HG03575 (cell line): ENCODE data around the gene INO80.

Source experiments
- ATAC-seq: cut with Tn5 transposase; IDR thresholded peaks from one replicate; pipeline ENCODE4 v1.9.1; 2021; ENCODE audit not compliant: unreplicated experiment, insufficient number of reproducible peaks, low FRiP score; ENCODE audit errors: extremely low read depth

INO80 gene

DNA sequence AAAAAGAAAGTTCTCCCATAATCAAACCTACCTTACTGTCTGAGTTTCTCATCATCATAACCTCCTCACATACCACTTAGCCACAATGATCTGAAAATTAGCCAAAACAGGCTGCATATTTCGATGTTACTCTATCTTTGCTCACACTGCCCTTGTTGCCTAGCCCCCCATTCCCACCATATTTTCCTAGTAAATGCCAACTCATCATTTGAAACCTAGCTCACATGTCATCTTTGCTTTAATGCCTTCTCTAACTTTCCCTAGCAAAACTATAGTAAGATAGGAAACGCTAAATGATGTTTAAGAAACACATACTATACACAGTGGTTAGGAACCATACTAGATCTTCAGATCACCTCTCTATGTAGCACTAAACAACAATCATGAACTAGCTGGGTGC lies 64.9 kb downstream of the INO80 start:
- ATAC-seq = no peak

DNA sequence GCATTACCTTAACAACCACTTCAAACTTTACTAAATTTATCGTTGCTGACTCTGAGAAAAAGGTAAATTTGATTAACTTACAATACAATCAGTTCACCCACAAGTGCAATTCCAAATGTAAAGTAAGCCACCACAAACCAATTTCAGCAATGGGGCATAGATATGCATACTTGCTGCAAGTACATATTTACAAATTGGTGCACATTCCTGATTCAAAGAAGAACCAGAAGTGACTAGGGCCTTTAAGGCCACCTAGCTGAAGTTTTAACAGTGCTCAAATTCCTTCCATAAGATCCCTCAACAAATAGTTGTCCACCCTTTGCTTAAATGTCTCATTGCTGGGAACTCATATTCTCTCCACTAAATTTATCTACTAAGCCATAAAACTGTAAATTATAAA lies 67.2 kb downstream of the INO80 start:
- ATAC-seq = no peak

DNA sequence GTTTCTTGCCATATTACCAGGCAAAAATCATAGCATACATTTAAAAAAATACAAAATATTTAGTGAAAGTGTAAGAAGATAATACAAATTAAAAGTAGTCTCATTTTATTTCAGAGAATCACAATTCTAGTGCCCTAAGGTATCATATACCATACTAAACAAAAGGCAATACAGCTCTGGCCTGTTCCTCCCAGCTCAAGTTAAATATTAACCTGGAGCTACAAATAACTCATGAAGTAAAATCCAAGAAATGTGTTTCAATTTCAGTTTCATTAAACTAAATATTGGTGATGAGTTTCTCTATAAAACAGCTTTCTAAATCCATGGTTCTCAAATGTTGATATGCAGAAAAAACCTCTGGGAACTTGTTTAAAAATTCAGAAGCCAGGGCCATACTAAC lies 67.7 kb downstream of the INO80 start:
- ATAC-seq = no peak

DNA sequence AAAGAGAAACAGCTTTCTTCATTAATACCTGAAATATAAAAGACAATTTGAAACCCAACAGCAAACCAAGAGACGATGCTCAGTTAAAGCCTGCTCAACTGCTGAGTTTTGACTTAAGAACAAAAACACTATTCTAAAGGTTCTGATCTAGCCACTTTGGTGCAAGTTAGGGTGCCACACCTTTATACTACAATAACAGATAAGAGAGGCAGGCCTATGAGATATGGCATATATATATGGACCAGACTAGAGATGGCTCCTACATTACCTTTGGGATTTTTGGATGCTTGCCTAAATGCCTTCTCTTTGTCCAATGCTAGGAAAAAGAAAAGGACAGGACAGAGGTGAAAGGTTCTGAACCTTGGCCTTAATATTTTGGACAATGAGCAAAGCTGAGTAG lies 68.6 kb downstream of the INO80 start:
- no peak for ATAC-seq

DNA sequence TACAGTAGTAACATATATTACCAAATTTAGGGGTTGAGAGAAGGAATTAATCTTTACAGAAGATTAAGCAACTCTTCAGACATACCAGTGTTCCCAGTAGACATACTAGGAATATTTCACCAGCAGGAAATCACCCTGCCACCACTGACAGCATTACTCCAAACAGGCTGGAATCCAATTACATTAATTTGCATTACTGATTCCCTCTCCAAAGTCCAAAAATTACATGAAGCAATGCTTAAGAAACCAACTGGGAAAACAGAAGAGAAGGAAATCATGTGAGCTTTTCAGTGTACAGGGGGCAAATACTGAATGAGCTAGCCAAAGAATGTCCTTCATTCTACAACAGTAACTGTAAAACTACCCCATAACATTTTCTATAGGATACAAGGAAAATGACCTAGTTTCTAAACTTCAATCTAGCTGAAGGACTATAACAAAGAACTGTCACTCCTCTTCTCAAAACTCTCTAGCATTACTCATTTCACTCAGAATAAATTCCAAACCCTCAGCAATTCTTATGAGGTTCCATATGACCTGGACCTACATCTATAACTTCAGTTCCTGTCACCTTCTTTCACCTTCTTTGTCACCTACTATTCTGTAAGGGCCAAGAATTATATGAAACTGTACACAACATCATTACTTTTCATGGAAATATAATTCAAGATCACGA lies 72.7 kb downstream of the INO80 start:
- ATAC-seq = no peak

DNA sequence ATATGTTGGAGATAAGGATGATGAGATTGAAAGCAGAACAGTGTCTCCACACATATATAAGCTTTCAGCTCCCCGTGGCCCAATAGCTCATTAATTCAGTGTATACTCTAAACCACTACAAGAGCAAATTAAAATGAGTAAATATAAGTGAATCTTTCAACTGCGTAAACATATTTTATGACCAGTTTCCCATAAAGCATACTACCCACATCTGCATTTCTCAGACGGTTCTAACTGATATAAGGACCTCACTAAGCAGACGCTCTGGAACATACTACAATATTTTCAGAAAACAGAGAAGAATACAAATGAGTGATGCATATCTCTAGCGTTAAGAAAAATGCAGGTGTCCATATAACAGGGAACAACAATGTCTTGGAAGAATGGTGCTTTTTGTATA lies 73.2 kb downstream of the INO80 start:
- ATAC-seq = no peak

DNA sequence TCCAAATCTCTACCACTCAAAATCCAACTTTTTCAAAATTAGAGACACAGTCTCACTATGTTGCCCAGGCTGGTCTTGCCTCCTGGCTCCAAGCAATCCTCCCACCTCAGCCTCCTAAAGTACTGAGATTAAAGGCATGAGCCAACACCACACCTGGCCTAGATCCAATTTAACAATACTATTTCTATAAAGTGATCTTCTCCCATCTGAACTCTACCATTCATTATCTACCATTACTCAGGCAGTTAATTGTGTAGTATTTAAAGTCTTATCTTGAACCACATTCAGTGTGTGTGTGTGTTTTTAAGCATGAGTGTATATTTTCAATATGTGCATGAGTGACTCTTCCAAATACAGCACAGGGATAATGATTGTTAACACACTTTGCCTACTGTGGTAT lies 77.0 kb downstream of the INO80 start:
- ATAC-seq = no peak

DNA sequence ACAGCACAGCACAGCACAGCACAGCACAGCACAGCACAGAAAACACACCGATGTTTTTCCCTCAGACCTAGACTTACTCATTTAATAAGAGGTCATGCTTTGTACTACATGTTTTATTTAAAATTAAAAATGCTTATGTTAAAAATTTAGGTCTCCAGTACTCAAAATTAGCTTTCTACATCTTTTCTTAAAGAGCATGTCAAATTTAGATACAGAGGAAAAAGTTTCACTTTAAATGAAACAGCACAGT lies 84.1 kb downstream of the INO80 start:
- no peak for ATAC-seq

DNA sequence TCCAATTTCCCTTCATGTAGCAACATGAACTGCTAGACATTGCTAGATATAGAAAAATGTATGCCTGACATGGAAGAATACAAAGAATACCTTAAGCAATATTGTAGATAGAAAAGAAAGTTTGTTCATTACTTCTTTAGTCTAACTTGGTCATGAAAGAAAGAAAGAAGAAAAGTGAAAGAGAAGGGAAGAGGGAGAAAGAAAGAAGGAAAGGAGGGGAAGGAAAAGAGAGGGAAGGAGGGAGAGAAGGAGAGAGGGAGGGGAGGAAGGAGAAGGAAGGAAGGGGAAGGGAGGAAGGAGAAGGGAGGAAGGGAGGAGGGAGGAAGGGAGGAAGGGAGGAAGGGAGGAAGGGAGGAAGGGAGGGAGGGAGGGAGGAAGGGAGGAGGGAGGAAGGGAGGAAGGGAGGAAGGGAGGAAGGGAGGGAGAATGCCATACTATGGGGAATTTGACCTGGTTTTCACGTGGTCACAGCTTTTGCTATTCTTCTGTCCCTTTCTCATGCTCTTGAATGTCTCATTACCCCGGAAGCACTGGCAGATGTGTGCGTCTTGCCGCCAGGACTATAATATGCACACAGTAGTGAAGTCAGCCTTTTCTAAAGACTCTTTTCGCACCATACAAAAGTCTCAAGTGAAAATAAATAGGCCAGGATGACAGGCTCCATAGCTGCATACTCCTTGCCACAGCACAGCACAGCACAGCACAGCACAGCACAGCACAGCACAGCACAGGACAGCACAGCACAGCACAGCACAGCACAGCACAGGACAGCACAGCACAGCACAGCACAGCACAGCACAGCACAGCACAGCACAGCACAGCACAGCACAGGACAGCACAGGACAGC lies 84.6 kb downstream of the INO80 start:
- ATAC-seq = no peak

DNA sequence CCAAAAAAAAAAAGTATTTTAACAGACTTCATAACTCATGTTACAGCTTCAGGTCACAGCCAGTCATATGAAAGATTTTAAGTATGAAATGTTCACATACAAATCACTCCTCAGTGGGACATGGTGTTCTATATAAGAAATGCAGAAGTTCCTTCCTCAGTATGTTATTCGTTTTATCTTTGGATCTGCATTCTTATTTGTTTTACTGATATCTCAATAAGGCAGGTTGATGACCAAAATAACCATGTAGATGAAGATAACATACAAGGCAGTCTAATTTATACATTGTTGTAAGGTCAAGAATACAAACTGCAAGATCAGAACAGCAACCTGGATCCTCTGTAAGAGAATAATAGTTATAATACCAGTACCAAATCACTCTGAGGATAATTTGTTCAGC lies 87.2 kb downstream of the INO80 start:
- ATAC-seq = no peak

DNA sequence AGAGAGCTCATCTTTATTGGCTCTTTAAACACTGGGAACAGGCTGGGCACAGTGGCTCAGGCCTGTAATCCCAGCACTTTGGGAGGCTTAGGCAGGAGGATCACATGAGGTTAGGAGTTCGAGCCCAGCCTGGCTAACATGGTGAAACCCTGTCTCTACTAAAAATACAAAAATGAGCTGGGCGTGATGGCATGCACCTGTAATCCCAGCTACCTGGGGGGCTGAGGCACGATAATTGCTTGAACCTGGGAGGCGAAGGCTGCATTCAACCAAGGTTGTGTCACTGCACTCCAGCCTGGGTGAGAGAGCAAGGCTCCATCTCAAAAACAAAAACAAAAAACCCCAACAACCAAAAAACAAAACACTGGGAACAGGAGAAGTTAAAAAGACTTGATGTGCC lies 90.7 kb downstream of the INO80 start:
- ATAC-seq = no peak

DNA sequence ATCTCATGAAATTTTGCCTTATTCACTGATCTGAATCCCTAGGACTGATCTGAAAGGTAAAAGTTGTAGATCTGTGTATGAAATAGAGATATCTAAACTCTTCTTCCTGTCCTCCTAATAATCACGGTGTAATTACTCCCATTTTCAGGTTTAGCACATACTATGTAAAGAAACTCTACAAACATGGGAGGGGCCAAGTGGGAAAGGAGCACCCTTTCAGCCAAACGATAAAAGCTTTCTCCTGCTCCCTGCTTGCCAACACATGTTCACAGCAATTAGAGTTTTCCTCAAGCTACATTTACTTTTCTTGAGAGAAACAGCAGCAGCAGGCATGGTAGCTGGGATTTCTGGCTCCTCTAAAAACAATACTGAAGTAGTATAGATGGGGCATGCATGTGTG lies 91.2 kb downstream of the INO80 start:
- ATAC-seq = no peak

DNA sequence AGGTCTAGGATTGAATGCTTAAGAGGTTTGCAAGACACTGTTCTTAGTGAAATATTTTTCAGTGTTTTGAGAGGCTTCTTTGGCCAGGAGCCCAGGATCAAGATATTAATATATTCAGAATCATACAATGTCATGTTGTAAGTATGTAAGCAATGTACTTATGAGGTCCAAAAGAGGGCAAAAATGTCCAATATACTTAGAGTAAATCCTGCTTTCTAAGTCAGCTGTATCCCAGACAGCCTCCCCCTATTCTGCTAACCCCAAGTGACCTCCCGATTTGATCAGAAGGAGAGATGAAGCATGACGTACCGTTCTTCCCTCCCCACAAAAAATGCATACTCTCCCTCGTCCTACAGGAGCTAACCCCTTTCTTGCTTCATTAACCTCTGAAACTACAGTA lies 91.9 kb downstream of the INO80 start:
- ATAC-seq = no peak

DNA sequence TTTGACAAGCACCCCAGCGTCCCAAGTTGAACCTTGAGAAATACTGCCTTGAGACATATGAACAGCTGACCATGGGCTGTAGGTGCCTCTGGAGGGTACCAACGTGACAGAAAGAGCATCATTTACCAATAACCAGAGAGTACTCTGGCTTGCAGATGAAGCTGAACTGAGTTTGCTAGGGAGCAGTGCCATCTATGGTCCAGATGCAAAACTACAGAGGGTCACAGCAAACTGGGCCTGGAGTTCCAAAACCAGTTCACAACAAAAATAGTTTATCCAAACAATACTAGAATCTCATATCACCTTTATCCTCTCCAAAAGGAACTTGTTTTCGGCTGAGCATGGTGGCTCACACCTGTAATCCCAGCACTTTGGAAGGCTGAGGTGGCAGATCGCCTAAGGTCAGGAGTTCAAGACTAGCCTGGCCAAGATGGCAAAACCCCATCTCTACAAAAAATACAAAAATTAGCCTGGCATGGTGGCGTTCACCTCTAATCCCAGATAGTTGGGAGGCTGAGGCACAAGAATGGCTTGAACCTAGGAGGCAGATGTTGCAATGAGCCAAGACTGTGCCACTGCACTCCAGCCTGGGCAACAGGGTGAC lies 93.5 kb downstream of the INO80 start:
- ATAC-seq = no peak

DNA sequence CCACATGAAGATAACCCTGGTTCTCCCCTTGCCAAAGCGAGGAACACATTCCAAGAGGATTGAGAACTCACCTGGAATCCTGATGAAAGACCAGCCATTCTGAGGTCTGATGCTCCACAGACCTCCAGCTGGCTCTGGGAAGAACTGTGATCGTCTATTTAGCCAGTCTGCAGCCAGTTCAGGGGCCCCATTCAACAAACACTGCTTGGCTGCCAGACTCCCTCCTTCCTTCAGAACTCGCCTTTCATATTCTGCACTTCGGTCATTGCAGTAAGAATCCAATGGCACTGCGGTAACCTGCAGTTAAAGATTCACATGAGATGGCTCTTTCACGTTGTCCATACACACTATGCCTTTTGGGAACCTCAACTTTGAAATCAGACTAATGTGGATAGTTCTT lies 95.3 kb downstream of the INO80 start:
- no peak for ATAC-seq

DNA sequence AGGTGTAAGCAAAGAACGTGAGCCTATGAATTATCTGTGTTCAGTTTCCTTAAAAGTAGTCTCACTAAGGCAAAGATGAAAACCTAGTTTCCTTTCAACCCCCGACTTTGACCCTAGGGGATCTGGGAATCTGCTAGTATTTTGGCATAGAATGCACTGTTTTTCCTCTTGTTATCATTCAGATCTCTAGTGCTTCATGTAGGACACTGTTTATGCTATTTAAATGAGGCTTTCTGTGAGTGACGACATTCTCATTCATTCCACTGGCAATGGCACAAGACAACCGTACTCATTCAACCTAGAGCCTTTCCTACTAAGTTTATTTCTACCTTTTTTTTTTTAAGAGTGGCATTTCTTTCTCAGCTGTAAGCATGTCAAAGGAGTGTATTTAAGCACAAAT lies 95.8 kb downstream of the INO80 start:
- no peak for ATAC-seq

DNA sequence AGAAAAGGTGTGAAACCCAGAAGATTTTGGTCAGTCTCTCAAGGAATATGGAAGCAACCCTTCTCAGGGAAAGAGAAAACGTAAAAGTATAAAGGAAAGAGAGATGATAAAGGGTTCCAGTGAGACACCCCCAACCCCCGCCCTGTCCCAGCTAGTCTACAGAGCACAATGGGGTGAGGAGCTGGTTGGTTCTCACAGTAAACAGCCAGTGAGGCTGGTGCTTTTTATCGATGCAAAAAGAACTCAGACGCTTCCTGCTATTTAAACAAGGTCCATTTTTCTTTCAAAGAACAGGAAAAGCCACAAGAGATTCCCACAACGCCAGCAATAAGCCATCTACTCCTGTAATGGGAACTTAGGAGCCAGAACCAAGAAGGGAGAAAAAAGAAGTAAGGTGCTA lies 96.9 kb downstream of the INO80 start:
- ATAC-seq = no peak

DNA sequence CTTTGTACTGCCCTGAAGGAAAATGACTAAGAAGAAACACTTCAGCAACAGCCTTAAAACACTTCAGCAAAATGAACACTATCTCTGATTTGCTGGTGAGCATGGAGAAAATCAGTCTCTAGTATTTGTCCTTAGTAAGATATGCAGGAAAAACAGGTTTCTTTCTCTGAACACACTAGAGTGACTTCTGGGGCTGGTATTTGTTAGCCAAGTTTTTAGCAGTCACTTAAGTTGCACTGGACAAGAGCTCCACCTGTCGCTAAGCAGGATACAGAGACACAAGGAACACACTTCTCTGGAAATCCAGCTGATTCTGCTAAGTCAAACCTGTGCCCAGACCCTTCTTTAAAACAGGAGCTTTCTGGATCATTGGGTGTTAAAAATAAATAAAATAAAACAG lies 97.5 kb downstream of the INO80 start:
- ATAC-seq = no peak

DNA sequence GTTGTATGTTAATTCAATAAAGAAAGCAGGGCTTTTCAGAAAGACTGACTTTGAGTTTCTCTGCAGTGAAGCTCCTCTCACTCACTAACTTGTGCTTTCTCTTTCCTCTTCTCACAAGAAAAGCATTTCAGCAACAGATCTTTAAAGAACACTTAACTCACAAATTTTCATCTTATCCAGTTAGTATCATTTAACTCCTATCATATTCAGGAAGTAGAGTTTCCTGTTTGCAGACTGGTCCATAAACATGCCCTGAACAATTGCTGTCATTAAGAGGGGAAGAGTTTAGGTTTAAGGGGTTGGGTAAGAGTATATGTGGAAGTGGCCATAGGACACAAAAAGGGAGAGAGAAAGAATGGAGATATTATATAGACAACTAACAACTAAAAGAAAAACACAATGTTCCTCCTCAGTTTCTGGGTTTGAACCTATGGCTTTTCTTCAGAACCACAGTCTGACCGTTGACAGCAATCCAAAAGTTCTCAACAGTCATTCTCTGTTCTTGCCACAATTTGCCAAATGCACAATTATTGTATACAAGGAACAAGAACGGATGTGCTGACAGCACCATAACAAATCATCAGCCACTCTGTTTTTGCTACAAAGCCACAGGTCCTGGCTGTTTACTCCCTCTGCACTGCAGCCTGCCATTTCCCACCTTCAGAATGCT lies 98.9 kb downstream of the INO80 start:
- no peak for ATAC-seq
